ENCODE results near the gene FBXL19. TPM values are rescaled to one million over a fixed set of nuclear protein-coding genes. Genes with fewer than 3 reads are reported as not detected.
A peak's percentile ranks its signal among the peaks of the same experiment; 100 is the strongest.

The FBXL19 gene
- total RNA-seq, 1 donor from 2014 or later, result 24.3 TPM

- no peaks in the 10 kb centered on the region for H3K9me3 Mint-ChIP-seq (ENCODE audit: unreplicated experiment)
- no peak for DNase-seq (ENCODE audit: extremely low spot score, unreplicated experiment)
- H3K27ac Mint-ChIP-seq (ENCODE audit: unreplicated experiment), result peak overlapping the region; percentile 63
- peaks cover 15% of the 10 kb centered on the region for H3K4me1 Mint-ChIP-seq (ENCODE audit: unreplicated experiment)
- no peak for TF ChIP-seq CTCF (IDR thresholded peaks at IDR 0.05)
- no peaks in the 10 kb centered on the region for H3K36me3 Mint-ChIP-seq (ENCODE audit: unreplicated experiment)
- no peaks in the 10 kb centered on the region for H3K27me3 Mint-ChIP-seq (ENCODE audit: unreplicated experiment)
- H3K4me3 Mint-ChIP-seq (ENCODE audit: unreplicated experiment), result no peak overlapping the region
These were observed 19.1 kb upstream of the FBXL19 start for GRCh38 chr16:30904114-30904780.

- Mint-ChIP-seq H3K9me3 (ENCODE audit: unreplicated experiment) (no peaks in the 10 kb centered on the region), H3K4me3 (ENCODE audit: unreplicated experiment) (no peak overlapping the region)
- no peak for DNase-seq (ENCODE audit: extremely low spot score, unreplicated experiment)
These were observed 16.3 kb upstream of the FBXL19 start for GRCh38 chr16:30907064-30907463.

GRCh38 chr16:30910427-30911029, 12.8 kb upstream of the FBXL19 start:
- no peak for TF ChIP-seq CTCF (IDR thresholded peaks at IDR 0.05)
- H3K27ac Mint-ChIP-seq (ENCODE audit: unreplicated experiment), result no peak overlapping the region
- no peaks in the 10 kb centered on the region for H3K4me1 Mint-ChIP-seq (ENCODE audit: unreplicated experiment)
- DNase-seq (ENCODE audit: extremely low spot score, unreplicated experiment), result no peak
- no peaks in the 10 kb centered on the region for H3K36me3 Mint-ChIP-seq (ENCODE audit: unreplicated experiment)
- no peaks in the 10 kb centered on the region for H3K27me3 Mint-ChIP-seq (ENCODE audit: unreplicated experiment)
- no peak overlapping the region for H3K4me3 Mint-ChIP-seq (ENCODE audit: unreplicated experiment)
- H3K9me3 Mint-ChIP-seq (ENCODE audit: unreplicated experiment), result no peaks in the 10 kb centered on the region

More at GRCh38 chr16:30907064-30907463, 16.3 kb upstream of the FBXL19 start:
- no peak overlapping the region for H3K27ac Mint-ChIP-seq (ENCODE audit: unreplicated experiment)
- H3K4me1 Mint-ChIP-seq (ENCODE audit: unreplicated experiment), result peaks cover 9% of the 10 kb centered on the region
- TF ChIP-seq CTCF (IDR thresholded peaks at IDR 0.05), result no peak
- no peaks in the 10 kb centered on the region for H3K36me3 Mint-ChIP-seq (ENCODE audit: unreplicated experiment)
- no peaks in the 10 kb centered on the region for H3K27me3 Mint-ChIP-seq (ENCODE audit: unreplicated experiment)

GRCh38 chr16:30912794-30913412, 10.5 kb upstream of the FBXL19 start:
- Mint-ChIP-seq H3K36me3 (ENCODE audit: unreplicated experiment) (no peaks in the 10 kb centered on the region), H3K27ac (ENCODE audit: unreplicated experiment) (no peak overlapping the region), H3K4me3 (ENCODE audit: unreplicated experiment) (no peak overlapping the region), H3K9me3 (ENCODE audit: unreplicated experiment) (no peaks in the 10 kb centered on the region), H3K4me1 (ENCODE audit: unreplicated experiment) (no peaks in the 10 kb centered on the region), H3K27me3 (ENCODE audit: unreplicated experiment) (no peaks in the 10 kb centered on the region)
- DNase-seq (ENCODE audit: extremely low spot score, unreplicated experiment), result no peak
- TF ChIP-seq CTCF (IDR thresholded peaks at IDR 0.05), result no peak

- Mint-ChIP-seq H3K36me3 (ENCODE audit: unreplicated experiment) (no peaks in the 10 kb centered on the region), H3K9me3 (ENCODE audit: unreplicated experiment) (no peaks in the 10 kb centered on the region), H3K27ac (ENCODE audit: unreplicated experiment) (no peak overlapping the region), H3K4me1 (ENCODE audit: unreplicated experiment) (no peaks in the 10 kb centered on the region), H3K4me3 (ENCODE audit: unreplicated experiment) (no peak overlapping the region), H3K27me3 (ENCODE audit: unreplicated experiment) (no peaks in the 10 kb centered on the region)
- no peak for TF ChIP-seq CTCF (IDR thresholded peaks at IDR 0.05)
- no peak for DNase-seq (ENCODE audit: extremely low spot score, unreplicated experiment)
These were observed 8.5 kb upstream of the FBXL19 start for GRCh38 chr16:30914830-30915229.

All from osteocyte (in vitro differentiated cells).